COLO829 (cell line): ENCODE data around the gene CEBPE.

Experiments used
- DNase-seq: peaks from one replicate; pipeline ENCODE4 v3.0.0; 2012; ENCODE audit warnings: low spot score

The CEBPE gene

DNA sequence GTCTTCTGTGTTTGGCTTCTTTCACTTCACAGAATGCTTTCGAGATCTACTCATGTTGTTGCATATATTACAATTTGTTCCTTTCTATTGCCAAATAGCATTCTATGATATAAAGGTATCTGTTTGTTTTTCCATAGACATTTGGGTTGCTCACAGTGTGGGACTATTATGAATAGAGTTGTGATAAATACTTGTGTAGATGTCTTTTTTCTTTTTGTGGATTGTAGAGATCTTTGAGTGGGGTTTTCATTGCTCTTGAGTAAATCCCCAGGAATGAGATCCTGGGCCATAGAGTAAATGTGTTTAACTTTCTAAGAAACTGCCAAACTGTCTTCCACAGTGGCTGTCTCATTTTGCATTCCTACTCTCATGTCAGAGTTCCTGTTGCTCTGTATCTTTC, 24.9 kb upstream of the CEBPE start:
- DNase-seq: no peak

DNA sequence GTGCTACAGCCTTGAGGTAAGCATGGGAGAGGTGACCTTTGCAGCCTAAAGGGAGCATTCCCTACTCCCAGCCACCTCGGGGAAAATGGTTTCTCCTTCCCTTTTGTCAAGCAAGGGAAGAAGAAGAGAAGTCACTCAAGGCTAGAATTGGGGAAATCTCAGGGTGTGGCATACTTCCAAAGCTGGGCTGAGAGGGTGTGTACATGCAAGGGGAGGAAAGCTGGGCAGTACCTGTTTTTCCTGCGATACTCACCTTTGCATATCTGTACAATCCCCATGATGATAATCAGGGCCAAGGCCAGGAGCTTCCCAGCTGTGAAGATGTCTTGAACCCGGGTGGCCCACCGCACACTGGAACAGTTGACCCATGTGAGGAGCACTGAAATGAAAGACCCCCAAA, 23.8 kb upstream of the CEBPE start:
- DNase-seq: no peak

DNA sequence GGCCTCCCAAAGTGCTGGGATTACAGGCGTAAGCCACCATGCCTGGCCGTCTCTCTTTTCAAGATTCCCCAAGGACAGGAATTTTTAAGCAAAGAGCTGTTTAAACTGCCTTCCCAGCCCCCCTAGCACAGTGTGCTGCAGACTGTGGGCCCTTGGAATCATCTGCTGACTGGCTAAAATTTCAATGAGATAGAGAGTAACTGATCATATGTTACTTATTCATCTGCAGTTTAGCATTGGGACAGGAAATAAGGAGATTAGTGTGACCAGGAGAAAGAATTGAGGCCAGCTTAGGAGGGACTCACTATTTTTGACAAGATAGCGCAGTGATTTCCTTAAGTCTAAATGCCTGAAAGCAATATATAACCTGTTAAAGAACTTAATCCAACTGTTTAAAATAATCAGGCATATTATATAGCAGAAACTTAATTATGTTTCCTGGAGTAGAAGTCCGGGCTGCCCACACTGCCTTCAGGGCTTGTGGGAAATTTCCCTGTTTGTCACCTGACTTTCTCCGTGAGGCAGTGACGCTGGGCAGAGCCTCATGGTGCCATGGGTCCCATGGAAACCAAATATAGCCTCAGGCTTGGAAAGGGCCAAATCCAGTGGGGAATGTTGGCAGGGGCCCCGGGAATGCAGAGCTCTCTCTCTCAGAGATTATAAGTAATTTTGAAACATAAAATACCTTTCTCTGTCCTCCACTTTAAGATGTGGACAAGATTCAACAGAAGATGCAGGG, 22.8 kb upstream of the CEBPE start:
- DNase-seq: peak; percentile 87

DNA sequence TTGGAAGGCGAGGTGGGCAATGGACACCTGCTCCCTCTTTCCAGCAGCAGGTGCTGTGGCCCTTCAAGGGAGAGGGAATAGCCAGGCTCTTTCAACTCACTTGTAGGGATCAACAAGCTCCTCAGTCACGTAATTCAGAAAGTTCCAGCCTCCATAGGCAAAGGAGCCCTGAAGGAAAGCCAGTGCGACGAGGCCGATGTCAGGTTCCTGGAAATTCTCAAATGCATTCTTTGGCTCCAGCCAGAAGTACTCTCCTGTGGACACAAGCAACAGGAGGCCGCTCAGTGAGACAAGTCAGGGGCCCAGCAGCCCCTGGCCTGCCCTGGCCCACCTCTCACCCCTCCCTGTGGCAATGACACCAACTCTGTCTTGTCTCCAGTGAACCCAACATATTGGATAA, 21.3 kb upstream of the CEBPE start:
- DNase-seq: no peak

DNA sequence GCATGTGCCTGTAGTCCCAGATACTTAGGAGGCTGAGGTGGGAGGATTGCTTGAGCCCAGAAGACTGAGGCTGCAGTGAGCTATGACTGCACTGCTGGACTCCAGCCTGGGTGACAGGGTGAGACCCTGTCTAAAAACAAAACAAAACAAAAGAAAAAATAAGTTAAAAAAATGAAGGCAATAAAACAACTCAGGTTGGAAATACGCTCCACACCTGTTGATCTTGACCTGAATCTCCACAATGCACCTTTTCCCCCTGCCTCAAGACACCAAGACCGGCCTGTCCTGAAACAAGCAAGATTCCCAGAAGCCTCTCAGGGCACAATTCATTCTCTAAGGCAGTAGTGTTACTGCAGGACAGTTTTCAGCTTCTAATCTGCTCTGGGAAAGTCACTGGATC, 20.8 kb upstream of the CEBPE start:
- DNase-seq: no peak

DNA sequence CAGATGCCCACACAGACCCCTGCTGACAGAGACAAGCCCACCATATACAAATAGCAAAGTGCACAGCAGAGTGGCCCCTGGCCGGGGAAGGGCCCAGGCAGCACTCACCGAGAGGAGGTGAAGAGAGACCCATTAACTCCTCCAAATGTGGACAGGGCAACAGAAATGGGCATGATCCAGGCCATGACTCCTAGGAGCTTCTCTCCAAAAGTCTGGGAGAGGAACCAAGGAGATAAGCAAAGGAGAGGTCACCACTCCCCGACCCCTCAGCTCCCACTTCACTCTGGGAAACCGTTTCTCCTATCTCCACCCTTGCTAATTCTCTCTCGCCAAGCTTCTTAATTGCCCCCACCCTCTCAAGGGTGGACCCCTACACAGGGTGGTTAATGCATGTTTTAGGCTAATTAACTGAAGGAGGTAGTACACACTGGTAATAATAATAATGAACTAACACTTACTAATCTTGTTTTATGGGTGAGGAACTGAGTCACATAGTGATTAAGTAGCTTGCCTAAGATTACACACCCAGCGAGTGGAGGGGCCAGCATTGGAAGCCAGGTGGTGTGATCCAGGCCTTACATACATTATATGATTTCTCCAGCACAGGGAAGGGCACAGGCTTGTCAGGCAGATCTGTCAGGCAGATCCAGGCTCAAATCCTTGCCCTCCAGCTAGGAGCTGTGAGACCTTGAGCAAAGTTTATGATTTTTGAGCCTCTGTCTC, 18.9 kb upstream of the CEBPE start:
- no peak for DNase-seq

DNA sequence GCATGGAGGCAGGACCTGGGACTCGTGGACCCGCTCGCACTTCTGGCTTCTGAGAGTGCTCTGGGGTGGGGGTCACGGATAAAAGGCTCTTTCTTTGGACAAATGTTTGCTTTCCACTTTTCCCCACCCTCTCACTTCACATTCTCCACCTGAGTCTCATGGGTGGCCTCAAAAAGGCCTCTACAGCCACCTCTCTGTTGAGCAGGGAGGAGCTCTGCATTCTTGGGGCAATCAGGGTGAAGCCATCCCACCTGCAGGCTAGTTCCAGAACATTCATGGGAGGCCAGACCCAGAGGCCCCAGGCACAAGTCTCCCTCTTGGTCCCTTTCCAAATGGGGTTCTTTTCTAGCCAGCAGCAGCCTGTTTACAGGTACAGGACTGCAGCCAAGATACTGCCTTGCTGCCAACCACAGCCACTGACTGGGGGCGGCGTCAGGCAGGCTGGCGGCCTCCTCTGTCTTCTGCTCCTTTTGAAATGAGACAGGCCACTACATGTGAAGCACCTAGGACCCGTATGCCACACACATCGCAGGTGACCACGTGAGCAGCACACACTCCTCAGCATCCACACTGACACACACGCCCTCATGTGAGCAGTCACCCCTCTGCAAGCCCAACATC, 18.2 kb upstream of the CEBPE start:
- DNase-seq: no peak

DNA sequence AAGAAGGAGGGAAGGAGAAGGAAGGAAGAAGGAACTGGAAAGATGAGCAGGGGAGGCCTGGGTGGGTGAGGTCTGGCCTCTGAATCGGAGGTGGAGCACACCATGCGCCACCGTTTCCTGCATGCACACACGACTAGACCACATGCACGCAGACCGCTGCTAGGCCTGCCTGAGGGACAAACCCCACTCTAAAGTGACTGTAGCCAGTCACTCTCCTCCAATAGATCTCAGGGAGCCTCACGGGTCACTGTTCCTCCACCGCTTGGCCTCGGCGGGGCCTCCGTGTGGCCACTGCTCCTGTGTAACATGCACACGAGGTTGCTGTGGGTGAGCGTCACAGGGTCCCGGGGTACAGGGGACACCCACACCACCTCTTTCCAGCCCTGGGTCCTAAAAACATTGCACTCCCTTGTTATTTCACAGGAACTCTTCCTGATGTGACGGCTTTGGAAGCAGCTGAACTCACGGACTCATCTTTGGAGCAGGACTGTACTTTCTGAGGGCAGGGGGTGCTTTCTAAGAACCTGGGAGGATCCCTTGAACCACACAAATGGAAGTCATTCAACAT, 17.6 kb upstream of the CEBPE start:
- no peak for DNase-seq

DNA sequence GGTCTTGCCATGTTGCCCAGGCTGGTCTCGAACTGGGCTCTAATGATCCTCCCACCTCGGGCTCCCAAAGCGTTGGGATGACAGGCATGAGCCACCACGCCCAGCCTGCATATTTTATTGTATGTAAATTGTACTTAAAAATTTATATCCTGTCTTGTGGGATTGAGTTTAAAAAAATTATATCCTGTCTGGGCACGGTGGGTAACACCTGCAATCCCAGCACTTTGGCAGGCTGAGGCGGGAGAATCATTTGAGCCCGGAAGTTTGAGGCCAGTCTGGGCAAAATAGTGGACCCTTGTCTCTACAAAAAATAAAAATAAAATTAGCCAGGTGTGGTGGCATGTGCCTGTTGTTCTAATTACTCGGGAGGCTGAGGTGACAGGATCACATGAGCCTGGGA, 13.9 kb upstream of the CEBPE start:
- DNase-seq: no peak

DNA sequence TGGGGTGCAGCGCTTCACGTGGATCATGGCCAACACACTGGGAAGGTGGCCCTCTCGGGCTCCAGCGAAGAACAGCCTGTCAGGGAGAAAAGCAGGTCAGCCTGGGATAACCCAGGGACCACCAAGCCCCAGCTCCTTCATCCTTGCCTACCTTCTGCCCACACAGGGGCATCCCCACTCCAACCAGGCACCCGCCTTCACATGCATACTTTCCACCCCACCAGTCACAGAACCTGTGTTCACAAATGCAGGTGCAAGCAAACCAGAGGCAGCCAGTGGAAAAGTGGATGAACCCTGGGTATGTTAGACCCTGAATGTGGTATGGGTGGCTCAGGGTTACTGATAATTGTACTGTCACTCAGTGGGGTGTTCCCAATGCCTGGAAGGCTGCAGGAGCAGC, 12.4 kb upstream of the CEBPE start:
- DNase-seq: no peak

DNA sequence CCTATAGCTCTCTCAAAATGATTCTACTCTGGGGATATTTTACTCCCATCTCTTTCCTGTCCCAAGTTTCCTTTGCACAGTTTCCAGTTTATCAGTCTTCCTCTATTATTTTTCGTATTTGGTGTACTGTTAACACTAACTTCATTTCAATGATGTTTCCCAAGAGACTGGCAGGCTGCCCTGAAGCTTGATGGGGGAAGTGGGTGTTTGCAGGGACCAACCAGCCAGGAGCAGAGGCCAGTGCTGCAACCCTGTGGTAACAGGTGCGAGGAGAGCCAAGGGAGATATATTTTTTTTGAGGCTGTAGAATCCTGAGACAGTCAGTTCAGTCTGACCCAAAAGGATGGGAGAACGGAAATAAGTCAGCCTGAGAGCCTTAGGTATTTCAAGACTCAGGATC, 11.8 kb upstream of the CEBPE start:
- DNase-seq: no peak

DNA sequence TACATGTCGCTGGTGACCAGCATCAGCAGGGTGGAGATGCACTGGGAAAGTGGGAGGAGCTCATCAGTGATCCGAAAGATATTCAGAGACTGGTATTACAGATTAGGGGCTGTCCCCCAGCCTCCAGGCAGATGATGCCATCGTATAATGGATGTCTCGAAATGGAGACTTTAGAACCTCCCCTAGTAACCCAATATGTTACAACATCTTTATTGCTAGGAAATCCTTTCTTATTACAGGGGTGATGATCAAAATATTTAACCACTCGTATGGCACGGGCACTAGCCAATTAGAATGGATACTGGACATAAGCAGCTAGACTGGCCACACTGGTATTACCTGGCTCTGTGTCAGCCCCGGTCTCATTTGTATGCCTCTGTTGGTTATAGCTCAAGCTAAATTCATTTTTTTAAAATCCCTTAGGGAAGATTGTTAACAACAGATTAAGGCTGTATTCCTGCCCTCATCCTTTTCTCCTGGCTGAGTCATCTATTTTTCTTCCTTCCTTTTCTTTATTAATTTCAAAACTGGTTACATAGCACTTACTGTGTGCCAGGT, 10.8 kb upstream of the CEBPE start:
- DNase-seq: no peak

DNA sequence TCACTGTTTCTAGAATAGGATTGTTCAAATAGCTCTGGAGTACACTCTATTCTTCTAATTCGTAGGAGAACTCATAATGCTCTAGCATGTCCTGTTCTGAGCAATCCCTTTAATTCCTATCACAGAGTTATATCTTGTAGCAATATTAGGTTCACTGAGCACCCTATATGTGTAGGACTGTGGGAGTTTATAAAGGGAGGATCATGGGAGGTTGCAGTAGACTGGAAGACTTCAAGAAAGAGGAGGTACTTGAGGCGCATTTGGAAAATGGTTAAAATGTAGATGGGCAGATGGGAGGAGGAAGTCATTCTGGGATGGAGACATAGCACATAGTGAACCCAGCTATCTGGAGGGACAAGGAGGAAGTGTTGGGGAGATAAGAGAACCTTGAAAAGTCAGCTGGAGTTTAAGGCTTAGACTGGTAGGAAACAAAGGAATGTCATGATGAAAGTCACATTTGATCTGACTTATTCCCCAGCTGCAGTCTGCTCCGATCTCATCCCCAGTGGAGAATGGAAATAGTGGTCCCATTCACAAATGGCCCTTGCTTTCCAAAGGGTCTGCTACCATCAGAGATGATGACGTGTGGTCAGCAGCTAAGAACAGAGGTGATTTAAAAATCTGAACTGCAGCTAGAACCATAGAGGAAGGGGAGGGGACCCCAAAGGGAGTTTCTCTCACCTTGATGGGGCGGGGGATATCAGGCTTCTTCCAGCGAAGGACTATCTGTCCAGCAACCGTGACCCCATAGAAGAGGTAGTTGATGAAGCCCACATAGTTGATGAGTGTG, 10.1 kb upstream of the CEBPE start:
- no peak for DNase-seq

DNA sequence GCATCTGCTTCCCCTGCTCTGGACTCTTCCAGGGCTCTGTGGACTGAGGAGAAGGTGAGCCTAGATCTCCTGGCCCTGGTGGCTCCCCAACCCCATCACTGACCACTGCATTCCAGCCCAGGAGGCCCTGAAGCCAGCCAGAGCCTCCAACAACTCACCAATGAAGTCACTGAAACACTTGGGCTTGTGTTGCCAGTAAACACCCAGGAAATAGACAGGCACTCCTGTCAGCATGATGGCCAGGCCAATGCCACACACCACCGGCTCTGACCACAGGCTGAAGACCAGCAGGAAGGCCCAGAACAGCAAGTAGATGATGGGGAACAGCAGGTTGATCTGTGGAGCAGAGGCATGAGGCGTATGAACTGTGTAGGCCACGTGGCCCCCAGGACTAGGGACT, 8.8 kb upstream of the CEBPE start:
- no peak for DNase-seq

DNA sequence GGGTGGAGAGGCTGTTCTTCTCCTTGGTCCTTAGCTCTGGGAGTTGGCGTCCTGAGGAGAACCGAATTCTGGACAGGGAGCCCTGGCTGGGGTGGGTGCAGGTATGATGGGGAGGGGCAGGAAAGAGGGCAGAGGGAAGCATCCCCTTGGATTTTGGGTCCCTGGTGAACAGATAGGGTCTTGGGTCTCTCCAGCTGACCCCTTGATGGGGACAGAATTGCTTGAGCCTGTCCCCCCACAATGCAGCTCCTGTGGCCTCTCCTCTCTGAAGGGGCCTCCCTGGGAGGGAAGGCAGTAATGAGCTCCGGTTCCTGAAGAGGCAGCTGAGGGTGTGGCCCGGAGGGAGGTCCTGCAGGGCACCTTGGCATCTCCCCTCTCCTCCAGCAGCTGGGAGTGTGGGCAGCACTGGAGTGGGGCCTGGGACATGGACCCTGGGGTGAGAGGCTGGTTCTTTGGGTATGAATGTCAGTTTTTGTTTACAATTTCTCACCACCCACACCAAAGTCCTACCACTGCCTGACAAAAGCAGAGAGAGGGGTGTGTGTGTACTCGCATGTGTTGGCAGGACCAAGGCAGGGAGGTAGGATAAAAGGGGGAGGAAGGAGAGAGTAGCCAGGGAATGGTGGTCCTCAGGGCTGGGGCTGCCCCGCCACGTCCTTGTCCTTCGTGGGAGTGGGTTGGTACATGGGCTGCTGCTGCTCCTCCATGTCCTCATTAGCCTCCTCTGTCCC, 7.7 kb upstream of the CEBPE start:
- no peak for DNase-seq

DNA sequence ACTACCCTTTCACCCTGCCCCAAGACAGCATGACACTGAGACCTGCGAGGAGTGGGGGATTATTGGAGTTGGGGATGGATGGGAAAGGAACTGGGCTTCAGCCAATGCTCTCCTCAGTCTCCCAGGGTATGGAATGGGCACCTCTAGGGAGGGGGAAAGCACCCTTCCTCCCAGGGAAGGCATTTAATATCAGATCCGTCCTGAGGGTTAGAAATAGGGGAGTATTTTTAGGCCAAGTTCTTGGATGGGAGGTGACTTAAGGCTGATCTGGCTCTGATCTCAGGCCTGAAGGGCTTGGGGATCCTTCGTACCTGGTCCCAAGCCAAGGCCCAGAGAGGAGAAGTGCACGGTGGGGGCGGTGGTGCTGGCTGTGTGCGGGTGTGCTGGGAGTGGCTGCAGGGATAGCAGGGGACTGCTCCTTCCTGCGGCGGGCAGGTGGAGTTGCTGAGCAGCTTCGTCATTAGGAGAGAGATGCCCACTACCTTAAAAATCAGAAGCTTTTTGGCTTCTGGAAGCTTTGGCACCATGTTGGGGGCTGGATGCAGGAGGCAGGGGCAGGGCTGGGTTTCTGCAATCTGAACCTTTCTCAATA, 7.0 kb upstream of the CEBPE start:
- DNase-seq: no peak

DNA sequence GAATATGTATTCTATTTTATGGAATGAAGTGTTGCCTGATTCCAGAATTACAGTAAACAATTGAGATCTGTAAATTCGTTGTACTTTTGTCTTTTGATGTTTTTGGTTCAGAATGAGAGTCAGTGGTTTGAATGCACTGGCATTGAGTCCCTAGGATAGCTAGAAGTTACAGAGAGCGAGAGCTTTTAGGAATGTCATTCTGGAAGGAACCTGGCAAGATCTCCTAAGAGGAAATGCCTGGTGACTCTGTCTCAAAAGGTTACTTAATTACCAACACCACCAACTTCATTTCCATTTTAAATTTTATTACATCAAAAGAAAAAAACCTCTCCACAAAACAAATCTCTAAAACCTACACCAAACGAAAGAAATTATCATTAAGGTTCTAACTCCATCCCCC, 6.0 kb upstream of the CEBPE start:
- no peak for DNase-seq

DNA sequence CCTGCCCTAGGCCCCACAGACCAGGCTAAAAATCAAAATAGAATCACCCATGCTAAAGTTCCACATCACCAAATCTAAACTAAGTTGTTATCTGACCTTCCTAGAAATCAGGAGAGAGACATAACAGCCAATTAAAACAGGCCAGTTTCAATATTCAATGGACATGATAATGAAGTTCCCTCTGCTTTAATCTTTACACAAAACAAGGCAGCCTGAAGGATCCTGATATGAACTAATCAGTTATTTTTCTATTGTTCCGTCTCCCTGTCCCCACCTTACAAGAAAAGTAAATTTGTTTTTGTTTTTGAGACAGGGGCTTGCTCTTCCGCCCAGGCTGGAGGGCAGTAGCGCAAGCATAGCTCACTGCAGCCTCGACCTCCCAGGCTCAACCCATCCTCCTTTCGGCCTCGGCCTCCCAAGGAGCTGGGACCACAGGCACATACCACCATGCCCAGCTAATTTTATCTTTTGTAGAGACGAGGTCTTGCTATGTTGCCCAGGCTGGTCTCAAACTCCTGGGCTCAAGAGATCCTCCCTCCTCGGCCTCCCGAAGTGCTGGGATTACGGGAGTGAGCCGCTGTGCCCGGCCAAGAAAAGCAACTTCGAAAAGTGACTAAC, 5.4 kb upstream of the CEBPE start:
- DNase-seq: no peak

DNA sequence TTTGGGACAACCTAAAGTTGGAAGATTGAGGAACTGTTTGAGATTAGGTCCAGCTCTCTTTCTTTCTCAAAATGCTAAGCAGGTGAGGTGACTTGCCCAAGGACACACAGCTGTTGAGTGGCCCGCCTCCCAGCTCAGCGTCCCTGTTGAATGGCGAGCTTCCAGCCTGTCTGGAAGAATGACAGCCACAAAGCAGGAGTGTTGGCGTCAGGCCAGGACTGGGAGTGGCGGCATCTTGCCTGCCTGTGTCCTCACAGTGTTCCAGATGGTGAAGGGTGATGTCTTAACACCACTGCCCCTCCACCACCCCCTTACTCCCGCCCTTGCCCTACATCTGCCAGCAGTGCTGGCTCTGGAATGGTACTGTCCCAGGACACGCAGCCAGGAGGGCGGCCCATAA, 4.4 kb upstream of the CEBPE start:
- DNase-seq: no peak

DNA sequence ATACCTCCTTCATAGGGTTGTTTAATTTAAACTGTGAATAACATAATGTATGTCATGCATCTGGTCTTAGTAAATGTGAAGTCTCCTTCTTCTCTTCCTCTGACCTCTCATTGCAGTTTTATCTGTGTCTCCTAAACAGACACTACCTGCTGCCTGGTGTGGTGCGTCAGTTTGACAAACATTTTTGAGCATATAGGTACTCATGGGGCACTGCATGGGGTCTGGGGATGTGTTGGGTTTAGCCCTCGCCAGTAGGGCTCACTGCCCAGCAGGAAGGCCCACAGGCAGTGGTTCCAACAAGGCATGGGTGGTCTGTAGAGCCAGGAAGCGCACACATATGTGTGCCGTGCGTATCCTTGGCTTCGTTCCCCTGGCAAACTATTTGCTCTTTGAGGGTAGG, 3.0 kb upstream of the CEBPE start:
- no peak for DNase-seq

DNA sequence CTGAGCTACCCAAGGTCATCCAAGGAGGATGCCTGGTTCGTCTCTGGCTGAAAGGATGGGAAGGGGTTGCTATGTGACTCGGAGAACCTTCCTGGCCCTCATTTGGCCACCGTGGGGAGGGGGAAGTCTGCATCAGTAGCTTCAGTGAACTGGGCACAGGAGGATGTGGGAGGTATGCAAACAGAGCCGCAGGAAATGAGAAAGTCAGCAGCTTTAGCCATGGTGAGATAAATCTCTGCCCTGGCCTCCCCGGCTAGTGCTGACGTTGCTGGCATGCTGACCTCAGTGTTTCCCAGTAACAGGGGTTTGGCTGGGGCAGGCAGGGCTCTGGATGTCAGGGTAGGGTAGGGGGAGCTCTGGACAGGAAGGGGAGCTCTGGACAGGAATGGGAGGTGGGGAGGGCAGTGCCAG, 2.3 kb upstream of the CEBPE start:
- no peak for DNase-seq
